Dedifferentiated amniotic fluid mesenchymal stem cell (primary cell): Measurements from ENCODE around the gene VPS35.

ENCODE experiments used
- DNase-seq: peaks from one replicate; pipeline ENCODE4 v3.0.0-alpha.2; 2016; ENCODE audit errors: extremely low spot score

The VPS35 gene

GRCh38 chr16:46688654-46689364 is at the start of gene VPS35:
Gene VPS35 (minus strand): TSS chr16:46689178. CDS start chr16:46689133, 45 bp downstream.
- DNase-seq: peak; percentile 99

DNA sequence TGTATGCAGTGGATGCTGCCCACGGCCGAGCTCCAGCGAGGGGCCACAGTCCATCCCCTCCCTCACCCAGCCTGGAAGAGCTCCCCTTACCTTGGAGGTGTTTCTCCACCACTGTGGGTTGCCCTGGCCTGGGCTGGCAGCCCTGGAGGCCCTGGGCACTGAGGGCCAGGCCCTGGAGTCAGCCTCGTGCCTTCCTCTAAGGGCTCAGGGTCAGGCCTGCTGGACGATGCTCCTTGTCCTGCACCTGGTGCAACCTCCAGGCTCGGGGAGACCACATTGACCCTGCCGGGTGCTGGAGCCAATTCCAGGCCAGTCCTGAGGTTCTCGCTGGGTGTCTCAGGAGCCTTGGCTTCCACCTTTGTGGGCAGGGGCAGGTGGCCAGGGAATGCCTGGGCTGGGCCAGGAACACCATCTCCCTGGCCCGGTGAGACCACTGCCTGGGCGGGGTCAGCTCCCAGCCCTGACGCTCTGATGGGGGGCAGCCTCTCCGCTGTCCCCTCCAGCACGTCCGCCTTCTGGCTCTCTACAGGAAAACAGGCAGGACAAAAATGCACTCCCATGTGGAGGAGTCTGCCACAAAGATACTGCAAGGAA is 48.7 kb upstream of the VPS35 start:
- no peak for DNase-seq

GRCh38 chr16:46736695-46737094 is 47.7 kb upstream of the VPS35 start:
- no peak for DNase-seq

DNA sequence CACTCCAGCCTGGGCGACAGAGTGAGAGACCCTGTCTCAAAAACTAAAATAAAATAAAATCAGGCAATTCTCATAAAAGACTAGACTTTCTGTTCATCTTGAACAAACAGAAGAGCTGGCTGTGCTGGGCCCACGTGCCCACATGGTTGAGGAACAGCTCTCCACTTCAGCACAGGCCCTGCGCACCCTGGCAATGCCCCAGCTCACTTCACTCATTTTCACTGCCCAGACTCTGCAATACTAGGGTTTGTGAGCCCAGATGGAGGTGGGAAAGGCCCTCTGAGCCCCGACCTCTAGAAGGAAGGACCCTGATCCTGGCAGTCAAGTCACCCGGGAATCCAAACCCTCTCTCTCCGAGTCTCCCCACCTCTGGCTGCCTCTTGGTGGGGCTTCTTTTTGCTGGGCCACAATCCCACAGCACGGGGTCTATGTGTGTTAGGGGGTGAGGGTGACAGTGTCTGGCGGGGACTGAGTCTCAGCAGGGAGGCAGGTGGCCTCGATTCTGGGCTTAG is 44.4 kb upstream of the VPS35 start:
- DNase-seq: no peak

- DNase-seq: no peak
Observed at GRCh38 chr16:46732561-46732960, 43.6 kb upstream of the VPS35 start.

DNA sequence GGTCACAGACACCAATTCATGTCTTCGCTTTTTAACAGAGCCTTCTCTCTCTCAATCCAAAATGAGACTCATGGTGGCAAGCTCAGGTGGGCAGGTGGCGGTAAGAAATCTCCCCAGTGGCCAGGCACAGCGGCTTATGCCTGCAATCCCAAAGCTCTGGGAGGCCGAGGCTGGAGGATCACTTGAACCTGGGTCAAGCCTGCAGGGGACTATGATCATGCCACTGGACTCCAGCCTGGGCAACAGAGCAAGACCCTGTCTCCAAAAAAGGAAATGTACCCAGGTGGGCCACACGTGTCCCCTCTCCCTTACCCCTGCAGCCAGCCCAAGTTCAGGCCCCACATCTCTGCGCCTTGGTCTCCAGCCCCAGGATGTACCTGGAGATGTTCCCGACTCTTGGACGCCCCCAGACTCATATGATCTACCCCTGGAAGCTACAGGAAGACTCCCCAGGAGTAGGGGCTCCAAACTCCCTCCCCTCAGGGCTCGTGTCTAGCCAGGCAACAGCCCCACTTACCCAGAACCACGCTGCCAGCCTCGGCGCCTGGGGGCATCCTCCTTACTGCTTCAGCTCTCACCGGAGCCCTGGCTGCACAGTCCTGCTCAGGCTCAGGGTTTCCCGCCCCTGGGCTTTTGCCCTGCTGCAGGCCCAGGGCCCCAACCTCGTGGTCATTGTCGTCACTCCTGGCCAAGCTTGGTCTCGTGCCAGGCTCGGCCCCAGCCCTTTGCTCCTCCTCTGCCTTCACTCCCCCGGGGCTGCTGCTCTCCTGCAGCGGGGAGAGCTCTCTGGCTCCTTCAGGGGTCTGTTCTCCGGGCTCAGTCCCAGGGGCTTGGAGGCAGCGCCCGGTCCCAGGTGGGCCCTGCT is 42.9 kb upstream of the VPS35 start:
- DNase-seq: no peak

GRCh38 chr16:46730801-46731690 is 42.1 kb upstream of the VPS35 start:
- DNase-seq: no peak

DNA sequence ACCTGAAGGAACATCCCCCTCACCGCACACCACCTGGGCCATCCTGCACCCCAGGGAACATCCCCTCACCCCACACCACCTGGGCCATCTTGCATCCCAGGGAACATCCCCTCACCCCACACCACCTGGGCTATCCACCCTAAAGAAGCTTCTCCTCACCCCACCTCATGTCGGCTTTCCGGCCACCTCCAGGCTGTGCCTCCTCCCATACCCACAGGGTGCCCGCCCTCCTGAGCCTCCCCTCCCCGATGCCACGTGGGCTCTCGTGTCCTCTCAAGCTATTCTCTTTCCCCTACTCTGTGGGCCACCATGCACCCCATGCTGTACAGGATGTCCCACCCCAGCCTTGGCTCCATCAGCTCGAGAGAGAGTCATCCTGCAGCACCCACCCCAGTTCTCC is 41.1 kb upstream of the VPS35 start:
- no peak for DNase-seq

- DNase-seq: no peak
Observed at GRCh38 chr16:46729326-46729995, 40.5 kb upstream of the VPS35 start.

DNA sequence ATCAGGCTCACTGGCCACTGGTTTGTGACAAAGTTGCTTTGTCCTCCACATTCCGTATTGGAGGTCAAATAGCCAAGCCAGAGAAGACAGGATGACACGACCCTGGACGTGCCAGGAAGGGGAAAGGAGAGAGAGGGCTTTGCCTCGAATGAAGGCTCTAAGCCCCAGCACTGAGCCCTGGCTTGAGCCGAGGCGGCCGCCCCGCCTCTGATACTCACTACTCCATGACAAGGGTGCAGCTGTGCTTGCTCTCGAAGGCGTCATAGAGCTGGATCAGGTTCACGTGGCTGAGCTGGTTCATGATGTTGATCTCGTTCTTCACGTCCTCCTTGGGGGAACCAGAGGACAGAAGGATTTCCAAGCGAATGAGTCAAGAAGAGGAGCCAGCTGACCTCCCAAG is 39.8 kb upstream of the VPS35 start:
- no peak for DNase-seq

- DNase-seq: no peak
Observed at GRCh38 chr16:46727630-46728029, 38.7 kb upstream of the VPS35 start.

- DNase-seq: no peak
Observed at GRCh38 chr16:46727184-46727583, 38.2 kb upstream of the VPS35 start.

DNA sequence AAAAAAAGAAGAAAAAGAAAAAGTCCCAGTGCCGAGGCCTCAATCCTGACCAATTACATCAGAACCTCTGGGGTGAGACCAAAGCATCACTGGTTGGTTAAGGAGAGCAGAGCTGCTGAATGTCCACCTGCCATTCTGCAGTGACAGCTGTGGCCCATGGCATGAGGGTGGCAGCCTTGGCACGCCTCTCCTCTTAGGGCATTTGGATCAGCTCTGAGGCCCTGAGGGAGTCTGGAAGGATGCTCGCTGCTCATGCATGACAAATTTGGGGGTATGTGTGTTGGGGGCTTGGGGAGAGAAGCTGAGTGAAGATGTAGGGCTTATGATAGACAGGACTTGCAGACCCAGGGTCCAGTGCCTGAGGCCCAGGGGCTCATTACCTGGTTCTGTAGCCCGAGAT is 32.9 kb upstream of the VPS35 start:
- no peak for DNase-seq

DNA sequence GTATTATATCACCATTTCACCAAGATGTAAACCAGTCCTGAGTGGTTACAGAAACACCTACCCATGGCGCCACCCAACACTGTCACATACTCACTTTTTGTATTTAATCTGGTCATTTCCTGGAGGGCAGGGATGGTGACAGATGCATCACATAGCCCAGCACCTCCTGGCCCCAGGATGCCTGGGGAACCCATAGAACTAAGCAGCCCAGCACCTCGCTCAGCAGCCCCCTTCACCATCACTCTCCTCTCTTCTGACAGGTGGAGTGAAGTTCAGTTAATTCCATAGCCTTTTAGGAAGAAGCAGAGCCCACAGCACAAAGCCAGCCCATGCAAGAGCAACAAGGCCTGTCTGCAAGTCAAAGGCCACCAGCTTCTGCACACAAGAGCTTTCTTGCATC is 31.6 kb upstream of the VPS35 start:
- no peak for DNase-seq

- DNase-seq: no peak
Observed at GRCh38 chr16:46719528-46719927, 30.6 kb upstream of the VPS35 start.

GRCh38 chr16:46718214-46718613 is 29.2 kb upstream of the VPS35 start:
- DNase-seq: no peak

DNA sequence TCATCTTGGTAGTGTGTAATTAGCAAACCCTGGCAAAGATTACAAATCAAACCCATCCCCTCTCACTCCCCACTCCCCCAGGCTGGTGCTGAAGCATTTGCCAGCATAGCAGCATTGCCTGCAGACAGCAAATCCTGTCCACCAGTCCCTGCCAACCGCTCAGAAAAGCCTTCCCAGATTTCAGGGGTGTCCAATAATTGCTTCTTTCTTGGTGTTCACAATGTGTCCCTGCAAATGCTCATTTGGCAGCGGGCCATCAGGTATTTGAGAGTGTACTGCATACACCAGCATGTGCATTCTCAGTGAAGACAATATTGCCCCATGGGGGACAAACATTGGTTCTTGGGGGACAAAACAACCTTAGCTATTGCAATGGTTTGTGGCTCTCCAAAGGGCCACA is 28.7 kb upstream of the VPS35 start:
- DNase-seq: no peak

DNA sequence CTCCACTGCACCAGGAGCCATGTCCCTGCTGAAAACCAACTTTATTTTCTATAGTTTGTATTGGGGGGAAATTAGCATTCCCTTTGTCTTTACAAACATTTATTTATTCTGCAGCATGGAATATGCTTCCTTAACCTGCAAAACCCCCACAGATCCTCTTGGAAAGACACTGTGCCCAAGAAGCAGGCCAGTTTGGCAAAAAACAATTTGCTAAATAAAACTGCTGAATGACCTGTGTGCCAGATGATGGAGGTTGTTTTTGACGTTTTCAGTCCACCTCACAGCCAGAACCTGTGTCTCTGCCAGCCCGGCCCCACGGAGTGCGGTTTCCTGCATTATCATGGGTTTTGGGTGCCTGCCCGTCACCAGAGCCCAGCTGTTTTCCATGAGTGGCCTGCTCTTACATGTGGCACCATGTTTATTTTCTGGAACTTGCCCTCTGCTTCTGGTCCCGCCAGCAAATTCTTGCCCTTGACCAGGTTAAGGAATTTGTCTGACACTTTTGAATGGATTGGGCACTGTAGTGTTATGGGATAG is 26.9 kb upstream of the VPS35 start:
- DNase-seq: no peak

DNA sequence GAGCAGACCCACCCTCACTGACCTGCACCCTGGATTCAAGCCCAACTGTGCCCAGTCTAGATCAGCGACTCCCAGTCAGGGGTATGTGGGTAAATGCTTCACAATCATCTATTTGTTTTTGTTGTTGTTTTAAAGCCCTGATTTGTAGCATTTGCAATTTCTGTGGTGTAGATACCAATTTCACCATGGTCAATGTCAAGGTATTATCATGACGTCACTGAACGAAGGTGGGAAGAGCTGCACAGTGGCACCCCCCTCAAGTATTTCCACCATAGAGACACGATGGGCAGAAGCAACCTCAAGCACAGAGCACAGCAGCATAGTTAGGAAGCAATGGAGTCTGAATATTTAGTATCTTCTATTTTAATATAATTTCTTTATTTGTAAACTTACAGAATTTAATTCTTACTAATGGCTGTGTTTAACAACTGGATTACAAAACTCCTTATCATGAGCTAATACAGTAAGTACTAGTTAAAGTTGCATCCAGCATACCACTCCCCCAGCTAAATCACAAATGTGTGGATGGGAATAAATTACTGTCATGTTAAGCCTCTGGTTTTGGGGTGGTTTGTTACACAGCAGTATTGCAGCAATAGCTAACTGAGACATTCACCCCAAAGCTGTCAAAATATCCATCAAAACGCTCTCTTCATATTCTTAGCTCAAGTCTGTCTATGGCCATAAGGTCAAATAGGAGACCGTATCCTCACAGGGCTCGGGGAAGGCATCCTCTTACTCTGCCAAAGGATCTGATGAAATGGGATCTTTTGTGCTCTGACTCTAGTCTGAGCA is 26.0 kb upstream of the VPS35 start:
- no peak for DNase-seq

GRCh38 chr16:46713634-46714033 is 24.7 kb upstream of the VPS35 start:
- no peak for DNase-seq
